Measurements from ENCODE around the gene SF1. TPM values are rescaled to one million over a fixed set of nuclear protein-coding genes. Genes with fewer than 3 reads are reported as not detected.

Gene SF1
- total and polyA plus RNA-seq, 2 of the 8 experiments (the other 6 are each of a cell fraction or from before 2014, with no cell fraction given) = 72.7 to 353 TPM

DNA sequence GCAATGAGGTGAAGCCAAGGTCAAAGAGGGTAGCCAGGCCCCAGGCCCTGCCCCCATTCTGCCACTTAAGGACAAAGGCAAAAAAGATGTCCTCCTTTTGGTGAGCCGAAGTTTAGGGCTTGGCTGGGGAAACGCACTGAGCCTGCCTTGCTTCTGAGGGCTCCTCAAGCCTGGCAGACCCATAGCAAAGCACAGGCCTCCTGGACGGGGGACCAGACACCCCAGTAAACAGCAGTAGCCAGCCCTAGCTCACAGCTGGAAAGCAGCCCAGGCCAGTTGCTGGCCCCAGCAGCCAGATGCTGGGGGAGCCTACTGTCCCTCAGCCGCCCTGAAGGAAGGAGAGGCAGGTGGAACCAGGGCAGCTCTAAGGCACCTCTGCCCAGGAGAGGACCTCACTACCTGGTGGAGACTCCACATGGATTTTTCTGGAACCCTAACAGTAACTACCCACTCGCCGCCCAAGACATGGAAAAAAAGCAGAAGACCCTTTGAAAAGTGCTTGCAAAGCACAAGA, 14.8 kb downstream of the SF1 start:
- Histone ChIP-seq H3K4ac (replicated peaks; ENCODE audit: insufficient read length, low read depth, low read length) (no peak overlapping the region), H3K18ac (ENCODE audit: extremely low read depth, low read length) (peak overlapping the region; percentile 92), H3K4me3 (ENCODE audit: extremely low read depth in 1 of 4, insufficient read depth in 2 of 4, low read depth in 3 of 4, low read length in 4 of 4) (peak overlapping the region in 3 of 4 experiments; percentile 5 to 36 (median 14); a peak in 4 of 8 replicates), H3K79me2 (ENCODE audit: control insufficient read depth in 1 of 2, insufficient read depth in 2 of 2, low read length in 2 of 2) (peaks cover 0 to 13% of the 10 kb centered on the region in 2 experiments; a peak in 1 of 4 replicates), H3K9me3 (ENCODE audit: insufficient read depth in 2 of 2, low read depth in 1 of 2, low read length in 1 of 2) (no peaks in the 10 kb centered on the region), H2BK12ac (ENCODE audit: low read depth, low read length) (peak overlapping the region; percentile 72), H3K9ac (replicated peaks in 1 of 4; ENCODE audit: extremely low read depth in 1 of 4, low read depth in 3 of 4, low read length in 3 of 4) (peak overlapping the region in 2 of 4 experiments; percentile 15 to 51; a peak in 4 of 7 replicates), H4K91ac (replicated peaks; ENCODE audit: insufficient read length, low read length) (peak overlapping the region; percentile 67), H2BK20ac (ENCODE audit: low read length) (peak overlapping the region; percentile 75; the same call in 1 of the 2 replicates), H3K23ac (ENCODE audit: insufficient read length) (no peak overlapping the region), H3K14ac (ENCODE audit: insufficient read length) (no peak overlapping the region), H3K27ac (ENCODE audit: low read depth, low read length) (peak overlapping the region; percentile 86), H3K56ac (replicated peaks; ENCODE audit: insufficient read length, low read depth, low read length) (peak overlapping the region; percentile 27), H2AK5ac (ENCODE audit: low read depth, low read length) (no peak overlapping the region), H3K4me1 (replicated peaks in 1 of 4; ENCODE audit: control insufficient read depth in 3 of 4, insufficient read depth in 4 of 4, low read length in 3 of 4) (peaks cover 26 to 76% (median 64%) of the 10 kb centered on the region in 4 experiments), H3K36me3 (ENCODE audit: control insufficient read depth in 2 of 4, insufficient read depth in 4 of 4, low read length in 3 of 4) (peaks cover 26 to 51% (median 39%) of the 10 kb centered on the region in 4 experiments), H2BK120ac (replicated peaks; ENCODE audit: low read depth, low read length) (peak overlapping the region; percentile 62), H3K23me2 (ENCODE audit: low read depth, low read length) (no peaks in the 10 kb centered on the region), H2BK15ac (ENCODE audit: low read length) (no peak overlapping the region; the same call in 1 of the 2 replicates), H4K5ac (ENCODE audit: insufficient read length, low read depth, low read length) (peak overlapping the region; percentile 61), H2AFZ (ENCODE audit: low read length) (no peak overlapping the region), H3K79me1 (ENCODE audit: low read depth, low read length) (peaks cover 3% of the 10 kb centered on the region), H4K8ac (ENCODE audit: extremely low read depth, insufficient read depth, low read length) (no peak overlapping the region), H3K4me2 (ENCODE audit: insufficient read depth in 1 of 2, low read depth in 2 of 2, low read length in 2 of 2) (peak overlapping the region; percentile 56 to 70), H4K20me1 (replicated peaks in 1 of 2; ENCODE audit: control insufficient read depth in 1 of 2, insufficient read depth in 2 of 2, low read length in 2 of 2) (peaks cover 15 to 21% of the 10 kb centered on the region in 2 experiments), H3K27me3 (replicated peaks in 1 of 4; ENCODE audit: control insufficient read depth in 3 of 4, extremely low read depth in 1 of 4, insufficient read depth in 3 of 4, low read length in 3 of 4) (no peaks in the 10 kb centered on the region), H2BK5ac (ENCODE audit: low read depth, low read length) (peak overlapping the region; percentile 100)
- CTCF ChIA-PET (ENCODE audit: partially characterized antibody) = interaction anchor here (0.7 to 23.6 kb wide), 6 partner anchors 11 to 112 kb away, joined by 3 to 376 read pairs (median 4); partner anchors contain the start of gene RASGRP2
- no peak for FAIRE-seq
- 65% methylated on average over 6 of the region's 6 CpGs; no CpG with 5 or more reads in 1 of the 2 experiments for WGBS, 2 experiments (ENCODE audit: extremely low coverage in 1 of 2, insufficient coverage in 1 of 2, insufficient read length in 1 of 2, insufficient replicate concordance in 2 of 2, low coverage in 1 of 2, low lambda C conversion rate in 2 of 2, missing lambda C conversion rate in 1 of 2)
- no peak for DNase-seq (ENCODE audit: low read depth in 1 of 2, low spot score in 2 of 2)
- POLR2A ChIA-PET (ENCODE audit: partially characterized antibody) = interaction anchor here (1.1 to 42.9 kb wide), 12 partner anchors 2 to 373 kb away, joined by 3 to 1087 read pairs (median 4); partner anchors contain the start of genes FAU, MRPL49, PYGM and RASGRP2
- TF ChIP-seq POLR2A (IDR thresholded peaks at IDR 0.05; ENCODE audit: control extremely low read depth in 1 of 2, low read depth in 2 of 2, low read length in 2 of 2) (peak in 1 of 2 experiments; percentile 41; a peak in 1 of 3 replicates), JUN (IDR thresholded peaks at IDR 0.05; ENCODE audit: low read depth, low read length) (no peak), POLR2AphosphoS5 (IDR thresholded peaks at IDR 0.05; ENCODE audit: low read depth, low read length) (peak; percentile 71), KDM1A (IDR thresholded peaks at IDR 0.05; ENCODE audit: borderline replicate concordance, low read length) (no peak)
- TF ChIP-seq, protein P1, sequence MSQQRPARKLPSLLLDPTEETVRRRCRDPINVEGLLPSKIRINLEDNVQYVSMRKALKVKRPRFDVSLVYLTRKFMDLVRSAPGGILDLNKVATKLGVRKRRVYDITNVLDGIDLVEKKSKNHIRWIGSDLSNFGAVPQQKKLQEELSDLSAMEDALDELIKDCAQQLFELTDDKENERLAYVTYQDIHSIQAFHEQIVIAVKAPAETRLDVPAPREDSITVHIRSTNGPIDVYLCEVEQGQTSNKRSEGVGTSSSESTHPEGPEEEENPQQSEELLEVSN (IDR thresholded peaks at IDR 0.05) = no peak

Data from H1 (cell line).